Karpas-422 (cell line): ENCODE data around the gene EPHA6. TPM values are rescaled to one million over a fixed set of nuclear protein-coding genes. Genes with fewer than 3 reads are reported as not detected.

Source experiments
- DNase-seq: peaks from one replicate; pipeline ENCODE4 v3.0.0-alpha.2; 2015
- H2AFZ ChIP-seq: fragments of 200-600 bp; sonication (generic); 2 replicates; pipeline ENCODE4 v1.6.1; 2014; ENCODE audit warnings: antibody characterized with exemption, low read length, mixed read lengths
- H3K27ac ChIP-seq: fragments of 200-600 bp; sonication (generic); 2 replicates; pipeline ENCODE4 v1.5.1; 2014; ENCODE audit warnings: mild to moderate bottlenecking, low read length, moderate library complexity
- H3K27me3 ChIP-seq: fragments of 200-600 bp; sonication (generic); 2 replicates; pipeline ENCODE4 v1.6.1; 2014; ENCODE audit warnings: low read length, mixed read lengths
- H3K36me3 ChIP-seq: fragments of 200-600 bp; sonication (generic); 2 replicates; pipeline ENCODE4 v1.6.1; 2014; ENCODE audit warnings: low read length, mixed read lengths; ENCODE audit not compliant: insufficient read depth
- H3K4me1 ChIP-seq: fragments of 200-600 bp; sonication (generic); 2 replicates; pipeline ENCODE4 v1.6.1; 2014; ENCODE audit warnings: mild to moderate bottlenecking, low read length, mixed read lengths
- H3K4me2 ChIP-seq: fragments of 200-600 bp; sonication (generic); 2 replicates; pipeline ENCODE4 v1.6.1; 2014; ENCODE audit warnings: low read length, low read depth, mild to moderate bottlenecking; ENCODE audit not compliant: poor library complexity, severe bottlenecking
- H3K4me3 ChIP-seq: fragments of 200-600 bp; sonication (generic); 2 replicates; pipeline ENCODE4 v1.5.1; 2014; ENCODE audit warnings: mild to moderate bottlenecking, antibody characterized with exemption, low read length, mixed read lengths
- H3K79me2 ChIP-seq: fragments of 200-600 bp; sonication (generic); 2 replicates; pipeline ENCODE4 v1.6.1; 2014; ENCODE audit warnings: mild to moderate bottlenecking, low read length, mixed read lengths
- H3K9ac ChIP-seq: fragments of 200-600 bp; sonication (generic); 2 replicates; pipeline ENCODE4 v1.6.0; 2014; ENCODE audit warnings: low read length
- H3K9me2 ChIP-seq: fragments of 200-600 bp; sonication (generic), shearing (Covaris generic); replicated peaks from 2 replicates; pipeline ENCODE4 v1.6.0; 2014; ENCODE audit warnings: mild to moderate bottlenecking, low read length, moderate library complexity; ENCODE audit not compliant: insufficient read depth
- H3K9me3 ChIP-seq: fragments of 300-700, 200-600 bp; sonication (generic); 2 replicates; pipeline ENCODE4 v1.6.1; 2014; ENCODE audit warnings: low read length, mixed read lengths
- H4K20me1 ChIP-seq: fragments of 200-600 bp; sonication (generic); 2 replicates; pipeline ENCODE4 v1.6.1; 2014; ENCODE audit warnings: mild to moderate bottlenecking, antibody characterized with exemption, low read length, low read depth; ENCODE audit not compliant: insufficient read depth
- total RNA-seq: library from RNA; depleted of rRNA; stranded (reverse); fragments of >200 nt; shearing (Covaris generic); gene quantifications from 2 replicates; pipeline ENCODE4 v1.2.3, GENCODE V29; 2014; ENCODE audit warnings: low replicate concordance

The EPHA6 gene
- total RNA-seq, 1 experiment from 2014 or later: not detected

GRCh38 chr3:97228966-97229365 is 414.6 kb downstream of the EPHA6 start:
- H3K9me2 ChIP-seq: no peaks in the 10 kb centered on the region; the same call in 1 of the 2 replicates
- H3K4me3 ChIP-seq: no peak overlapping the region
- no peaks in the 10 kb centered on the region; the same call in 1 of the 2 replicates for H3K9me3 ChIP-seq
- H3K27me3 ChIP-seq: no peaks in the 10 kb centered on the region
- H3K79me2 ChIP-seq: no peaks in the 10 kb centered on the region
- no peak overlapping the region for H2AFZ ChIP-seq
- no peaks in the 10 kb centered on the region for H4K20me1 ChIP-seq
- no peak overlapping the region for H3K27ac ChIP-seq
- no peak overlapping the region for H3K4me2 ChIP-seq
- no peaks in the 10 kb centered on the region for H3K36me3 ChIP-seq
- H3K9ac ChIP-seq: no peak overlapping the region
- no peak for DNase-seq
- no peaks in the 10 kb centered on the region for H3K4me1 ChIP-seq

GRCh38 chr3:97230486-97230885 is 416.1 kb downstream of the EPHA6 start:
- Histone ChIP-seq H4K20me1 (no peaks in the 10 kb centered on the region), H3K4me3 (no peak overlapping the region), H3K4me1 (no peaks in the 10 kb centered on the region)

GRCh38 chr3:97232393-97233034 is 418.1 kb downstream of the EPHA6 start:
- no peaks in the 10 kb centered on the region for H3K4me1 ChIP-seq
- no peaks in the 10 kb centered on the region for H3K9me2 ChIP-seq
- H2AFZ ChIP-seq: no peak overlapping the region
- no peaks in the 10 kb centered on the region for H4K20me1 ChIP-seq
- no peaks in the 10 kb centered on the region for H3K36me3 ChIP-seq
- H3K4me3 ChIP-seq: no peak overlapping the region
- H3K27ac ChIP-seq: no peak overlapping the region
- H3K4me2 ChIP-seq: no peak overlapping the region
- H3K27me3 ChIP-seq: no peaks in the 10 kb centered on the region
- H3K79me2 ChIP-seq: no peaks in the 10 kb centered on the region
- no peak for DNase-seq
- no peak overlapping the region for H3K9ac ChIP-seq
- H3K9me3 ChIP-seq: no peaks in the 10 kb centered on the region

More at GRCh38 chr3:97230486-97230885, 416.1 kb downstream of the EPHA6 start:
- Histone ChIP-seq H3K9me2 (no peaks in the 10 kb centered on the region; the same call in 1 of the 2 replicates), H3K79me2 (no peaks in the 10 kb centered on the region), H3K9ac (no peak overlapping the region), H3K27ac (no peak overlapping the region), H3K27me3 (no peaks in the 10 kb centered on the region), H3K4me2 (no peak overlapping the region), H2AFZ (no peak overlapping the region), H3K9me3 (no peaks in the 10 kb centered on the region), H3K36me3 (no peaks in the 10 kb centered on the region)
- DNase-seq: no peak

GRCh38 chr3:97235179-97235578 is 420.8 kb downstream of the EPHA6 start:
- Histone ChIP-seq H3K36me3 (no peaks in the 10 kb centered on the region), H3K9ac (no peak overlapping the region), H3K9me3 (no peaks in the 10 kb centered on the region), H3K4me3 (no peak overlapping the region), H3K79me2 (no peaks in the 10 kb centered on the region), H3K27ac (no peak overlapping the region), H3K4me1 (no peaks in the 10 kb centered on the region), H3K9me2 (no peaks in the 10 kb centered on the region), H3K27me3 (no peaks in the 10 kb centered on the region), H2AFZ (no peak overlapping the region), H3K4me2 (no peak overlapping the region), H4K20me1 (no peaks in the 10 kb centered on the region)
- DNase-seq: no peak

GRCh38 chr3:97235611-97236315 is 421.4 kb downstream of the EPHA6 start:
- DNase-seq: no peak
- H3K27ac ChIP-seq: no peak overlapping the region
- no peaks in the 10 kb centered on the region for H3K27me3 ChIP-seq
- no peaks in the 10 kb centered on the region for H3K79me2 ChIP-seq
- H3K36me3 ChIP-seq: no peaks in the 10 kb centered on the region
- no peaks in the 10 kb centered on the region for H3K4me1 ChIP-seq
- no peak overlapping the region for H2AFZ ChIP-seq
- H3K9me3 ChIP-seq: no peaks in the 10 kb centered on the region
- no peaks in the 10 kb centered on the region for H3K9me2 ChIP-seq
- no peak overlapping the region for H3K4me2 ChIP-seq
- H3K4me3 ChIP-seq: no peak overlapping the region
- no peaks in the 10 kb centered on the region for H4K20me1 ChIP-seq
- no peak overlapping the region for H3K9ac ChIP-seq

GRCh38 chr3:97241417-97241816 is 427.0 kb downstream of the EPHA6 start:
- no peaks in the 10 kb centered on the region for H4K20me1 ChIP-seq
- no peaks in the 10 kb centered on the region for H3K79me2 ChIP-seq
- H3K9me3 ChIP-seq: peaks cover 3% of the 10 kb centered on the region; the same call in 1 of the 2 replicates
- H3K27ac ChIP-seq: no peak overlapping the region
- H3K4me3 ChIP-seq: no peak overlapping the region
- no peak overlapping the region for H3K9ac ChIP-seq
- H3K9me2 ChIP-seq: no peaks in the 10 kb centered on the region
- H2AFZ ChIP-seq: no peak overlapping the region
- H3K36me3 ChIP-seq: no peaks in the 10 kb centered on the region
- no peaks in the 10 kb centered on the region for H3K4me1 ChIP-seq
- H3K4me2 ChIP-seq: no peak overlapping the region
- DNase-seq: no peak
- no peaks in the 10 kb centered on the region for H3K27me3 ChIP-seq

- Histone ChIP-seq H3K36me3 (no peaks in the 10 kb centered on the region), H3K27ac (no peak overlapping the region), H3K9ac (no peak overlapping the region), H3K79me2 (no peaks in the 10 kb centered on the region), H3K4me3 (no peak overlapping the region), H3K27me3 (no peaks in the 10 kb centered on the region), H3K4me2 (no peak overlapping the region), H3K9me3 (peaks cover 3% of the 10 kb centered on the region; the same call in 1 of the 2 replicates), H2AFZ (no peak overlapping the region), H3K4me1 (no peaks in the 10 kb centered on the region), H3K9me2 (no peaks in the 10 kb centered on the region), H4K20me1 (no peaks in the 10 kb centered on the region)
- no peak for DNase-seq
These were observed 431.0 kb downstream of the EPHA6 start for GRCh38 chr3:97245201-97245910.

- Histone ChIP-seq H2AFZ (no peak overlapping the region), H3K9me2 (no peaks in the 10 kb centered on the region), H4K20me1 (no peaks in the 10 kb centered on the region), H3K36me3 (no peaks in the 10 kb centered on the region), H3K79me2 (no peaks in the 10 kb centered on the region), H3K4me2 (no peak overlapping the region), H3K4me1 (no peaks in the 10 kb centered on the region), H3K27me3 (no peaks in the 10 kb centered on the region), H3K9ac (no peak overlapping the region), H3K9me3 (no peaks in the 10 kb centered on the region; the same call in 1 of the 2 replicates), H3K4me3 (no peak overlapping the region), H3K27ac (no peak overlapping the region)
- DNase-seq: no peak
These were observed 441.7 kb downstream of the EPHA6 start for GRCh38 chr3:97256060-97256459.
